ENCODE results near the gene C14orf119.

C14orf119 gene, protein sequence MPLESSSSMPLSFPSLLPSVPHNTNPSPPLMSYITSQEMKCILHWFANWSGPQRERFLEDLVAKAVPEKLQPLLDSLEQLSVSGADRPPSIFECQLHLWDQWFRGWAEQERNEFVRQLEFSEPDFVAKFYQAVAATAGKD

DNA sequence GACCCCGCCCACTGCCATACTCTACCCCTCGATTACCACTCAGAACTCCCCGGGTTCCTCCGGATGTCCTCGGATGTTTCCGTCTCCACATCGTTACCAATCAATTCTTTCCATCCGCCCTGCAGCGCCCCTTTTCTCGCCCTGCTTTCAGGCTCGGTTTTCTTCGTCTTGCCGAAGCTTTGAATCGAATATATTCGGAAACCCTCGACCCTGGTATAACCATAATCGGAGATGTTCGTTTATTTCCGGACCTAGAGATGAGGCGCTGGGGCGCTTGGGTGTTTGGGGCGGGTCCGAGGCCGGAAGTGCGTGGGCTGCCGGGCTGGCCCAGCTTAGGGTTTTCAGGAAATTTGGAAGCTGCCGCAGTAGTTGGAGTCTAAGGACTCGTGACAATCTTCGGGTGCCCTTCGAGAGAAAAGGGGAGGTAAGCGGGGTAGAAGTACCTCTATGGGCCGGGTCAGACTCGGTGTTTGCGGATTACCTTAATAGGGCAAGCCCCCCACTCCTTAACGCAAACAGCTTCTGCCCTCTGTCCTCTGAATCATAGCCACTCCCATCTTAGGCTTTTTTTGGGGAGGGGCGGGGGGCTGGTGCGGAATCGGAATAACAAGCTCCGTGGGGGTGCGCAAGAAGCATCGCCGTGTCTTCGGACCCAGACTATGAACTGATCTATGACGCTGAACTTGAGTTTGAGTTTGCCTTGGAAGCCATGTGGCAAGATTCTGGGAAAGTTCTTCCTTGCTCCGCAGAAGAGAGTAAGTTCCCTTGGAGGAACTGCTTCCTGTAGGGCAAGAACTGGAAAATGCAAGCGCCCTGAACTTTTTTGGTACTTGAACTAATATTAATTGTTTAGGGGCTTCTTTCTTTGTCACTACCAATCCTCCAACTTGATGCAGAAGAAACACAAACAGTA lies at the start of gene C14orf119:
C14orf119 (plus strand) TSS at position 310 of the 913 bp plus-strand sequence. CDS start 2,154 bp downstream, outside the sequence.
- peak within 1 kb of the TSS; percentile 91 for H3K4me3 ChIP-seq (ENCODE audit: control insufficient read depth, low read depth, low read length)
- TF ChIP-seq, protein P1, sequence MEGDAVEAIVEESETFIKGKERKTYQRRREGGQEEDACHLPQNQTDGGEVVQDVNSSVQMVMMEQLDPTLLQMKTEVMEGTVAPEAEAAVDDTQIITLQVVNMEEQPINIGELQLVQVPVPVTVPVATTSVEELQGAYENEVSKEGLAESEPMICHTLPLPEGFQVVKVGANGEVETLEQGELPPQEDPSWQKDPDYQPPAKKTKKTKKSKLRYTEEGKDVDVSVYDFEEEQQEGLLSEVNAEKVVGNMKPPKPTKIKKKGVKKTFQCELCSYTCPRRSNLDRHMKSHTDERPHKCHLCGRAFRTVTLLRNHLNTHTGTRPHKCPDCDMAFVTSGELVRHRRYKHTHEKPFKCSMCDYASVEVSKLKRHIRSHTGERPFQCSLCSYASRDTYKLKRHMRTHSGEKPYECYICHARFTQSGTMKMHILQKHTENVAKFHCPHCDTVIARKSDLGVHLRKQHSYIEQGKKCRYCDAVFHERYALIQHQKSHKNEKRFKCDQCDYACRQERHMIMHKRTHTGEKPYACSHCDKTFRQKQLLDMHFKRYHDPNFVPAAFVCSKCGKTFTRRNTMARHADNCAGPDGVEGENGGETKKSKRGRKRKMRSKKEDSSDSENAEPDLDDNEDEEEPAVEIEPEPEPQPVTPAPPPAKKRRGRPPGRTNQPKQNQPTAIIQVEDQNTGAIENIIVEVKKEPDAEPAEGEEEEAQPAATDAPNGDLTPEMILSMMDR (IDR thresholded peaks at IDR 0.05; ENCODE audit: control insufficient read depth, insufficient read depth, low read depth, low read length, missing control alignments) = no peak
- DNase-seq (ENCODE audit: low read depth) = peak; percentile 98

DNA sequence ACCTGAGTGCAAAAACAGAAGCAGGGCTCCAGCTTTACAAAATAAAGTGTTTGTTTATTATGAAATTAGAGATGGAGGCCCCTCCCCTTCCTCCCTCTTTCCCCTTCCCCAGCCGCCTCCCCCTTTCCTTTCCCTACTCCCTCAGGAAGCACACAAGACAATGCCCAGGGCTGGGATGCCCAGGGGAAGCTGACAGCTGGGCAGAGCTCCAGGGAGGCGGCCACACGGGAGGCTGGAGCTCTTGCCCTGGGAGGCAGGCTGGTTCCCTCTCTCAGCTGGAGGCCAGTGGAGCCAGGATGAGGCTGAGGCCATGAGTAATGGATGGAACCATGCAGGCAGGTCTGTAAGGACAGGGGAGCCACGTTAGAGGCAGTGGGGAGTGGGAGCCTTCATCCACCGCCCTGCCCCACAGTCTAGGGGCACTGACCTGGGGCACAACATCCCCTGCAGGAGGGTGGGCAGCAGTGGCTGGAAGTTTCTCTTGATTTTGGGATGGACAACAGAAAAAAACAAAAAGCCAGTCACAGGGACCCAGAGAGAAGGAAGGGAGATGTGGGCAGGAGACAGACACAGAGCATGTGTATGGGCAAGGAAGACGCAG lies 48.2 kb upstream of the C14orf119 start:
- H3K4me3 ChIP-seq (ENCODE audit: control insufficient read depth, low read depth, low read length) = no peak overlapping the region
- no peak for DNase-seq (ENCODE audit: low read depth)

DNA sequence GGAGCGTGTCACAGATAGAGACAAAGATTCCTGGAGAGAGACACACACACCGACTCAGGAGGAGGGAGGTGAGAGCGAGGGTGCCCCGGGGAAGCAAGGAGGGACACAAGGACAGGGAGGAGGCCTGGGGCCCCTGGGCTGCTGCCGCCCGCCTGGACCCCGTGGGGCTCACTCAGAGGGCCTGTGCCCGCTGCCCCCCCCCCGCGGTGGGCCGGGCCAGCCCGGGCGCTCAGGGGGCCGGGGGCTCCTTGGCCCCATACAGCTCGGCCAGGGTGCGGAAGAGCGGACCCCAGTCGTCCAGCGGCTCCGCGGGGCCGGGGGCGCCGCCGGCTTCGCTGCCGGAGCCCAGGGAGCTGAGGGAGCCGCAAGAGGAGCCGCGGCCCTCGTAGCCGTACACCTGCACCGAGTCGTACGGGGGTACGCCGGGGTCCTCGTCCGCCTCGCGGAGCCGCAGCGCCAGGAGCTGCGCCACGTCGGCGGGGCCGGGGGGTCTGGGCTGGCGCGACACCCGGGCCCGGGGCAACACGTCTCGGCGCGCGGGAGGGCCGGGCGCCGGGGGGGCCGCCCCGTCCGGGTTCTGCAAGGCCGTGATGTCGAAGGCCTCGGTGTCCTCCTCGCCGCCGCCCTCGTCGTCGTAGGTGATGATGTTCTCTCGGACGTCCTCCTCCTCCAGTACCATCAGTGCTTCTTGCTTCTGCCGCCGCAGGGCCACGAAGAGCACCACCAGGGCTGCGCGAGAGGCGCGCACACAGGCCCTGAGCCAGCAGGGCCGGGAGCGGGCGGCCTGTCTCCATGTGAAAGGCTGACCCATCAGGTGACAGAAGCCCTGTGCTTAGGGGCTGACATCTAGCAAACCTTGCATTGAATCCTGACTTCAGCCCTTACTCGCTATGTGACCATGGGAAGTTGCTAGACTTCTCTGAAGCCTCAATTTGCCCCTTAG lies 47.3 kb upstream of the C14orf119 start:
- no peak for DNase-seq (ENCODE audit: low read depth)
- TF ChIP-seq, protein P1 (IDR thresholded peaks at IDR 0.05; ENCODE audit: control insufficient read depth, insufficient read depth, low read depth, low read length, missing control alignments) = no peak
- no peak overlapping the region for H3K4me3 ChIP-seq (ENCODE audit: control insufficient read depth, low read depth, low read length)

More for the DNA sequence above, 48.2 kb upstream of the C14orf119 start:
- TF ChIP-seq, protein P1 (IDR thresholded peaks at IDR 0.05; ENCODE audit: control insufficient read depth, insufficient read depth, low read depth, low read length, missing control alignments) = no peak

DNA sequence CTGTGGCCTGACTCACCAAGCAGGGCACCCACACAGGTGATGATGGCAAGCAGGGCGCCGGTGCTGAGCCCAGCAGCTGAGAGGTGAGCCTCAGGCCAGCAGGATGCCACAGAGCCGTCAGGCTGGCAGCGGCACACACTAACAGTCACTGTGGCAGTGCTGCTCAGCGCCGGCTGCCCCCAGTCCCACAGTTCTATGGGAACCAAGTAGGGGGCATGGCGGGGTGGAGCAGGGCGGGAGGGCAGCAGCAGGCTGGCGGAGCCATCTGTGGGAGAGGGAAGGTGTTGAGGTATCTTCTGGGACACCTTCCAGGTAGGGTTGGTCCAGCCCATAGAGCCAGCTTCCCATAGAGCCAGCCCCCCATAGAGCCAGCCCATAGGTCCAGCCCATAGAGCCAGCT lies 46.3 kb upstream of the C14orf119 start:
- H3K4me3 ChIP-seq (ENCODE audit: control insufficient read depth, low read depth, low read length) = no peak overlapping the region
- TF ChIP-seq, protein P1 (IDR thresholded peaks at IDR 0.05; ENCODE audit: control insufficient read depth, insufficient read depth, low read depth, low read length, missing control alignments) = no peak
- no peak for DNase-seq (ENCODE audit: low read depth)

DNA sequence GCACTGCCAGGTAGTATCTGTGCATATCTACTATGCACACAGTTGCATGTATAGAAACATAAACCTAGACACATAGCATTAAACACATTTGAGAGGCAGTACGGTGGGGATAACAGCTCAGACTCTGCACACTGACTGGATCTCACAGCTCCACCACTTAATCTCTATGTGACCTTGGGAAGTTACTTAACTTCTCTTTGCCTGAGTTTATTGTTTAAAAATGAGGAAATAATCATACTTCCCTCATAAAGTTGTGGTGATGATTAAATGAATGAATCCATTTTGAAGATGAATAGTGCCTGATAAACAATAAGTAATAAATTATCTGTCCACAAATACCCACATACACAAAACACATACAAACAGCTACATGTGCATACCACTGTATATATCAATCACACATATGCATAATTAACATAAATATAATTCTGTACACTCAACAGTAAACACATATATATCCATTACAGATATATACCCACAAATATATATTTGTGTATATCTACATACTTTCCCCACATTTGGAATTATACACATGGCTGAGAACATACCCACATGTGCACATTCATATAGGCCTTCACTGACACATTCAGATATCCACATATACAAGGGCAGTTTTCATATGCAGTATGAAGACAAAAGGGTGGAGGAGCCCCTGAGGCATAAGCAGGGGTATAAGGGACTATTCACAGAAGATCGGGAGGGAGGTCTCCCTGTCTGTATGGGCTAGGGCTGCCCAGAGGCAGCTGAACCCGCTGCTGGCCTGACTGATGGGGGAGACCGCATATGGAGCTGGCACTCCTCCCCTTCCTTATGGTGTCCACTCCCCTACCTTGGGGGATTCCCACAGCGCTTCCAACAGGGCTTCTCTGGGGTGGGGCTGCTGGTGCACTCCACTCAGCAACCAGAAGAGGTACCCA lies 43.9 kb upstream of the C14orf119 start:
- H3K4me3 ChIP-seq (ENCODE audit: control insufficient read depth, low read depth, low read length) = no peak overlapping the region
- TF ChIP-seq, protein P1 (IDR thresholded peaks at IDR 0.05; ENCODE audit: control insufficient read depth, insufficient read depth, low read depth, low read length, missing control alignments) = no peak
- no peak for DNase-seq (ENCODE audit: low read depth)
